Activated naive CD8-positive, alpha-beta T cell treated with anti-CD3 and anti-CD28 coated beads for 36 hours (primary cell): Measurements from ENCODE around the gene DAG1. TPM values are rescaled to one million over a fixed set of nuclear protein-coding genes. Genes with fewer than 3 reads are reported as not detected.

Experiments
- DNase-seq: peaks from one replicate; pipeline ENCODE4 v3.0.0; 2021
- H3K27ac Mint-ChIP-seq: one replicate; pipeline ENCODE4 v1.8.0; 2022; ENCODE audit warnings: mild to moderate bottlenecking, moderate library complexity, mixed read lengths
- H3K27me3 Mint-ChIP-seq: one replicate; pipeline ENCODE4 v1.8.0; 2022; ENCODE audit warnings: mild to moderate bottlenecking, mixed read lengths
- H3K36me3 Mint-ChIP-seq: one replicate; pipeline ENCODE4 v1.8.0; 2021; ENCODE audit warnings: mild to moderate bottlenecking, mixed read lengths
- H3K4me1 Mint-ChIP-seq: one replicate; pipeline ENCODE4 v1.8.0; 2021; ENCODE audit warnings: mixed read lengths
- H3K4me3 Mint-ChIP-seq: one replicate; pipeline ENCODE4 v1.8.0; 2022; ENCODE audit warnings: mild to moderate bottlenecking, moderate library complexity, mixed read lengths
- H3K9me3 Mint-ChIP-seq: one replicate; pipeline ENCODE4 v1.8.0; 2022; ENCODE audit warnings: mixed read lengths
- total RNA-seq, 2 experiments: library from RNA; stranded (reverse); gene quantifications; one replicate each; pipeline ENCODE4 v1.2.3, GENCODE V29; 2021

DAG1 gene
- total RNA-seq, 2 experiments from 2014 or later = 10.8 to 12.3 TPM

GRCh38 chr3:49519916-49520385 lies 49.9 kb downstream of the DAG1 start:
- DNase-seq = no peak
- Mint-ChIP-seq H3K36me3 (peaks cover 15% of the 10 kb centered on the region), H3K4me1 (peaks cover 19% of the 10 kb centered on the region), H3K4me3 (no peak overlapping the region), H3K9me3 (no peaks in the 10 kb centered on the region), H3K27me3 (no peaks in the 10 kb centered on the region), H3K27ac (no peak overlapping the region)

GRCh38 chr3:49523756-49524747 lies 54.0 kb downstream of the DAG1 start:
- no peaks in the 10 kb centered on the region for H3K9me3 Mint-ChIP-seq
- DNase-seq = no peak
- no peak overlapping the region for H3K4me3 Mint-ChIP-seq
- H3K27me3 Mint-ChIP-seq = no peaks in the 10 kb centered on the region
- H3K27ac Mint-ChIP-seq = no peak overlapping the region
- peaks cover 5% of the 10 kb centered on the region for H3K36me3 Mint-ChIP-seq
- H3K4me1 Mint-ChIP-seq = peaks cover 13% of the 10 kb centered on the region

- H3K27ac Mint-ChIP-seq = peak overlapping the region; percentile 22
- H3K36me3 Mint-ChIP-seq = peaks cover 18% of the 10 kb centered on the region
- H3K4me3 Mint-ChIP-seq = no peak overlapping the region
- no peaks in the 10 kb centered on the region for H3K27me3 Mint-ChIP-seq
- H3K4me1 Mint-ChIP-seq = peaks cover 17% of the 10 kb centered on the region
- DNase-seq = peak; percentile 46
- H3K9me3 Mint-ChIP-seq = no peaks in the 10 kb centered on the region
Observed at GRCh38 chr3:49529567-49529966, 59.5 kb downstream of the DAG1 start.

GRCh38 chr3:49530231-49530630 lies 60.2 kb downstream of the DAG1 start:
- Mint-ChIP-seq H3K4me3 (no peak overlapping the region), H3K36me3 (peaks cover 17% of the 10 kb centered on the region), H3K27me3 (no peaks in the 10 kb centered on the region), H3K27ac (peak overlapping the region; percentile 22), H3K9me3 (no peaks in the 10 kb centered on the region), H3K4me1 (peaks cover 17% of the 10 kb centered on the region)
- no peak for DNase-seq

- peaks cover 16% of the 10 kb centered on the region for H3K36me3 Mint-ChIP-seq
- no peak overlapping the region for H3K27ac Mint-ChIP-seq
- no peak for DNase-seq
- no peaks in the 10 kb centered on the region for H3K27me3 Mint-ChIP-seq
- H3K4me3 Mint-ChIP-seq = no peak overlapping the region
- peaks cover 17% of the 10 kb centered on the region for H3K4me1 Mint-ChIP-seq
- no peaks in the 10 kb centered on the region for H3K9me3 Mint-ChIP-seq
Observed at GRCh38 chr3:49530701-49531100, 60.6 kb downstream of the DAG1 start.

GRCh38 chr3:49531218-49531617 lies 61.2 kb downstream of the DAG1 start:
- Mint-ChIP-seq H3K27ac (no peak overlapping the region), H3K27me3 (no peaks in the 10 kb centered on the region), H3K4me3 (no peak overlapping the region), H3K4me1 (peaks cover 17% of the 10 kb centered on the region), H3K36me3 (peaks cover 16% of the 10 kb centered on the region), H3K9me3 (no peaks in the 10 kb centered on the region)
- DNase-seq = no peak

GRCh38 chr3:49531715-49532114 lies 61.6 kb downstream of the DAG1 start:
- H3K27me3 Mint-ChIP-seq = no peaks in the 10 kb centered on the region
- DNase-seq = no peak
- no peak overlapping the region for H3K27ac Mint-ChIP-seq
- peak overlapping the region; percentile 14 for H3K4me3 Mint-ChIP-seq
- peaks cover 16% of the 10 kb centered on the region for H3K36me3 Mint-ChIP-seq
- peaks cover 17% of the 10 kb centered on the region for H3K4me1 Mint-ChIP-seq
- no peaks in the 10 kb centered on the region for H3K9me3 Mint-ChIP-seq

GRCh38 chr3:49533031-49533430 lies 63.0 kb downstream of the DAG1 start:
- Mint-ChIP-seq H3K4me1 (peaks cover 17% of the 10 kb centered on the region), H3K4me3 (no peak overlapping the region)

GRCh38 chr3:49533786-49534519 lies 63.9 kb downstream of the DAG1 start:
- Mint-ChIP-seq H3K27me3 (no peaks in the 10 kb centered on the region), H3K9me3 (no peaks in the 10 kb centered on the region), H3K4me3 (no peak overlapping the region), H3K4me1 (peaks cover 17% of the 10 kb centered on the region), H3K36me3 (peaks cover 16% of the 10 kb centered on the region), H3K27ac (no peak overlapping the region)
- DNase-seq = no peak

More at GRCh38 chr3:49533031-49533430, 63.0 kb downstream of the DAG1 start:
- no peaks in the 10 kb centered on the region for H3K27me3 Mint-ChIP-seq
- no peak for DNase-seq
- no peak overlapping the region for H3K27ac Mint-ChIP-seq
- no peaks in the 10 kb centered on the region for H3K9me3 Mint-ChIP-seq
- H3K36me3 Mint-ChIP-seq = peaks cover 16% of the 10 kb centered on the region

GRCh38 chr3:49534581-49535441 lies 64.7 kb downstream of the DAG1 start:
- no peaks in the 10 kb centered on the region for H3K9me3 Mint-ChIP-seq
- no peak for DNase-seq
- no peaks in the 10 kb centered on the region for H3K27me3 Mint-ChIP-seq
- H3K4me1 Mint-ChIP-seq = peaks cover 9% of the 10 kb centered on the region
- H3K4me3 Mint-ChIP-seq = no peak overlapping the region
- no peak overlapping the region for H3K27ac Mint-ChIP-seq
- H3K36me3 Mint-ChIP-seq = peaks cover 16% of the 10 kb centered on the region

GRCh38 chr3:49535971-49536874 lies 66.2 kb downstream of the DAG1 start:
- peaks cover 7% of the 10 kb centered on the region for H3K4me1 Mint-ChIP-seq
- no peak overlapping the region for H3K27ac Mint-ChIP-seq
- H3K9me3 Mint-ChIP-seq = no peaks in the 10 kb centered on the region
- no peak for DNase-seq
- no peaks in the 10 kb centered on the region for H3K27me3 Mint-ChIP-seq
- peaks cover 8% of the 10 kb centered on the region for H3K36me3 Mint-ChIP-seq
- no peak overlapping the region for H3K4me3 Mint-ChIP-seq

GRCh38 chr3:49536875-49537533 lies 66.9 kb downstream of the DAG1 start:
- Mint-ChIP-seq H3K36me3 (peaks cover under 1% of the 10 kb centered on the region), H3K27ac (no peak overlapping the region), H3K4me3 (no peak overlapping the region), H3K9me3 (no peaks in the 10 kb centered on the region), H3K4me1 (peaks cover 3% of the 10 kb centered on the region), H3K27me3 (no peaks in the 10 kb centered on the region)
- no peak for DNase-seq
